A549 (cell line): ENCODE measurements around the gene KCNG2.

Source experiments
- CTCF ChIP-seq: fragments of >200 bp; sonication (Bioruptor Twin); formaldehyde crosslinking; IDR thresholded peaks from 3 replicates; pipeline ENCODE4 v1.5.1; 2016
- JUNB ChIP-seq: fragments of >200 bp; sonication (Bioruptor Twin); formaldehyde crosslinking; IDR thresholded peaks from 2 replicates; pipeline ENCODE4 v1.6.1; 2016
- MYC ChIP-seq: IDR thresholded peaks from 2 replicates; pipeline ENCODE4 v1.6.1; 2012; ENCODE audit warnings: mild to moderate bottlenecking, inconsistent platforms, low read length, improper control_type of control experiment, borderline replicate concordance
- POLR2A ChIP-seq: IDR thresholded peaks from 2 replicates; pipeline ENCODE4 v1.6.1; 2012; ENCODE audit warnings: mild to moderate bottlenecking, low read length
- RFX5 ChIP-seq: fragments of 450-650 bp; IDR thresholded peaks from 2 replicates; pipeline ENCODE4 v1.7.1; 2014; ENCODE audit warnings: antibody characterized with exemption, mild to moderate bottlenecking, moderate library complexity

- TF ChIP-seq POLR2A, result no peak
- no peak for TF ChIP-seq MYC
- TF ChIP-seq JUNB, result no peak
- TF ChIP-seq CTCF, result no peak
- no peak for TF ChIP-seq RFX5
These were observed 51.8 kb downstream of the KCNG2 start for GRCh38 chr18:79849328-79850207.
